CD4-positive, alpha-beta T cell treated with Interleukin-12 subunit alpha and Interleukin-12 subunit beta, for 1 hour (primary cell): ENCODE measurements around the gene SEMA3G.

Source experiments
- DNase-seq: peaks from one replicate; pipeline ENCODE4 v3.0.0-alpha.2; 2020

SEMA3G gene

GRCh38 chr3:52407779-52408178, 37.1 kb downstream of the SEMA3G start:
- DNase-seq: no peak

- no peak for DNase-seq
Measured at GRCh38 chr3:52406791-52407510, 38.0 kb downstream of the SEMA3G start.

- no peak for DNase-seq
Measured at GRCh38 chr3:52406231-52406661, 38.7 kb downstream of the SEMA3G start.

- no peak for DNase-seq
Measured at GRCh38 chr3:52405601-52406110, 39.2 kb downstream of the SEMA3G start.

- no peak for DNase-seq
Measured at GRCh38 chr3:52405066-52405465, 39.8 kb downstream of the SEMA3G start.

GRCh38 chr3:52404391-52404790, 40.5 kb downstream of the SEMA3G start:
- no peak for DNase-seq

- no peak for DNase-seq
Measured at GRCh38 chr3:52403955-52404354, 40.9 kb downstream of the SEMA3G start.

GRCh38 chr3:52403271-52403841, 41.5 kb downstream of the SEMA3G start:
- no peak for DNase-seq

- DNase-seq: no peak
Measured at GRCh38 chr3:52402706-52403270, 42.1 kb downstream of the SEMA3G start.

GRCh38 chr3:52402101-52402521, 42.8 kb downstream of the SEMA3G start:
- no peak for DNase-seq

GRCh38 chr3:52401551-52401950, 43.4 kb downstream of the SEMA3G start:
- no peak for DNase-seq

GRCh38 chr3:52401021-52401420, 43.9 kb downstream of the SEMA3G start:
- DNase-seq: no peak

GRCh38 chr3:52400275-52400793, 44.6 kb downstream of the SEMA3G start:
- DNase-seq: no peak

- no peak for DNase-seq
Measured at GRCh38 chr3:52399593-52399992, 45.3 kb downstream of the SEMA3G start.

GRCh38 chr3:52399131-52399530, 45.8 kb downstream of the SEMA3G start:
- no peak for DNase-seq

- no peak for DNase-seq
Measured at GRCh38 chr3:52398670-52399081, 46.2 kb downstream of the SEMA3G start.

- DNase-seq: no peak
Measured at GRCh38 chr3:52397676-52398399, 47.1 kb downstream of the SEMA3G start.

GRCh38 chr3:52396907-52397591, 47.9 kb downstream of the SEMA3G start:
- no peak for DNase-seq

- no peak for DNase-seq
Measured at GRCh38 chr3:52396011-52396906, 48.6 kb downstream of the SEMA3G start.

GRCh38 chr3:52395503-52395865, 49.4 kb downstream of the SEMA3G start:
- DNase-seq: no peak

GRCh38 chr3:52394751-52395502, 50.0 kb downstream of the SEMA3G start:
- DNase-seq: no peak
